K562 (cell line): ENCODE measurements around the gene BRPF1.

Source experiments
- EZH2 ChIP-seq: IDR thresholded peaks from 2 replicates; pipeline ENCODE4 v1.6.1; 2012; ENCODE audit warnings: low read depth, mild to moderate bottlenecking, inconsistent platforms, low read length, borderline replicate concordance
- TEAD2 ChIP-seq: fragments of 450-650 bp; IDR thresholded peaks from 2 replicates; pipeline ENCODE4 v1.6.1; 2016; ENCODE audit warnings: missing genetic modification characterization, control low read depth, missing compliant biosample characterization
- ZNF274 ChIP-seq: IDR thresholded peaks from 2 replicates; pipeline ENCODE4 v1.6.1; 2011; ENCODE audit warnings: low read depth, mild to moderate bottlenecking, low read length, moderate library complexity, borderline replicate concordance

DNA sequence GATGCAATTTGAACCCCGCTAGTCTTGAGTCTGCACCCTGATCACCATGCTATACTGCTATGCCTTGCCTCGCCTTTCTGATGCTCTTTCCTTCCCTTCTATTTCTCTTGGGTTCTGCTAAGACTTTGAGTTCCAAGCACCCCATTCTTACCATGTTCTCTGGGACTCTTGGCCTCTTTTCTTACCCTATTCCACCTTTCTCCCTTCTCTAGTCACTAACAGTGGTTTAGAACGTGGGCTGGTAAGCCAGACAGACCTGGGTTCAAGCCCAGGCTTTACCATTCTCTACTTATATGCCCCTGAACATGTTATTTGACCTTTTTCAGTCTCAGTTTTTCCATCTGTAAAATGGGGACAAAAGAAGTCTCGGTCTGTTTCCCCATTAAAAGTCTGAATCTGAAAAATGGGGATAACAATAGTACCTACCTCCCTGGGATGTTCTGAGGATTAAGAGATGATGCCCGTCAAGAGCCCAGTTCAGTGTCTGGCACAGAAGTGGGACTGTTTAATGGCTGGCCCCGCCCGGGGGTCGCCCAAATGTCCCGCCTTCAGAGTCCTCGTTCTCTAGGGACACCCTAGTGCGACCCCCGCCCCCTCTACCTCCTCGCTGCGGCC lies 60.4 kb downstream of the BRPF1 start:
- TF ChIP-seq TEAD2 (no peak), ZNF274 (no peak), EZH2 (no peak)
